H1 (cell line): ENCODE results near the gene CCNY. TPM values are rescaled to one million over a fixed set of nuclear protein-coding genes. Genes with fewer than 3 reads are reported as not detected.

ENCODE experiments used
- CTCF ChIA-PET: fragments of 300-600 bp; sonication (Branson Sonifier 250); formaldehyde crosslinking; loops from one replicate; lab custom pipeline; 2021; ENCODE audit not compliant: partially characterized antibody; lab: Charles Lee
- POLR2A ChIA-PET: fragments of 300-600 bp; sonication (Branson Sonifier 250); formaldehyde crosslinking; loops from one replicate; lab custom pipeline; 2021; ENCODE audit warnings: inconsistent platforms; ENCODE audit not compliant: partially characterized antibody; lab: Charles Lee
- DNase-seq, 2 experiments: peaks; one replicate each; pipeline versions ENCODE4 v3.0.0 to v3.0.0-alpha.2; 2010 to 2022; ENCODE audit warnings: low spot score in 2 of 2, low read depth in 1 of 2, mixed read lengths in 1 of 2
- FAIRE-seq: peaks from 2 replicates; lab custom pipeline; 2011; peaks lifted over from hg19 to GRCh38; lab: Jason Lieb, UNC
- H2AFZ ChIP-seq: 2 replicates; pipeline ENCODE4 v1.8.1; 2012; ENCODE audit warnings: low read length, inconsistent platforms
- H2AK5ac ChIP-seq: 2 replicates; pipeline ENCODE4 v1.6.1; 2013; ENCODE audit warnings: low read depth, low read length
- H2BK120ac ChIP-seq: replicated peaks from 2 replicates; pipeline ENCODE3; 2013; ENCODE audit warnings: low read depth, low read length, inconsistent platforms
- H2BK12ac ChIP-seq: 2 replicates; pipeline ENCODE4 v1.6.1; 2013; ENCODE audit warnings: low read depth, low read length
- H2BK15ac ChIP-seq: 2 replicates; pipeline ENCODE4 v1.6.1; 2013; ENCODE audit warnings: low read length
- H2BK20ac ChIP-seq: 2 replicates; pipeline ENCODE4 v1.6.1; 2013; ENCODE audit warnings: low read length
- H2BK5ac ChIP-seq: 2 replicates; pipeline ENCODE4 v1.6.1; 2013; ENCODE audit warnings: low read depth, low read length
- H3K14ac ChIP-seq: 2 replicates; pipeline ENCODE4 v1.6.1; 2013; ENCODE audit warnings: inconsistent platforms; ENCODE audit not compliant: insufficient read length
- H3K18ac ChIP-seq: 2 replicates; pipeline ENCODE4 v1.6.1; 2013; ENCODE audit warnings: low read length; ENCODE audit errors: extremely low read depth
- H3K23ac ChIP-seq: 2 replicates; pipeline ENCODE4 v1.6.1; 2013; ENCODE audit warnings: inconsistent platforms; ENCODE audit not compliant: insufficient read length
- H3K23me2 ChIP-seq: 2 replicates; pipeline ENCODE4 v1.6.1; 2013; ENCODE audit warnings: low read depth, low read length
- H3K27ac ChIP-seq: 2 replicates; pipeline ENCODE4 v1.6.1; 2011; ENCODE audit warnings: low read depth, low read length, inconsistent platforms
- H3K27me3 ChIP-seq, 4 experiments: replicated peaks in 1 of 4; 1 replicate in 1 of 4; 2 replicates in 3 of 4; pipeline versions ENCODE4 v1.6.1 to v1.8.1; 2011 to 2013; ENCODE audit warnings: low read length in 3 of 4, mild to moderate bottlenecking in 3 of 4, inconsistent platforms in 2 of 4, mixed read lengths in 2 of 4, moderate library complexity in 1 of 4; ENCODE audit not compliant: control insufficient read depth in 3 of 4, insufficient read depth in 3 of 4; ENCODE audit errors: extremely low read depth in 1 of 4
- H3K36me3 ChIP-seq, 4 experiments: 2 replicates each; pipeline versions ENCODE4 v1.6.1 to v1.8.1; 2011 to 2013; ENCODE audit warnings: mild to moderate bottlenecking in 4 of 4, low read length in 3 of 4, moderate library complexity in 2 of 4, control low read depth in 1 of 4, inconsistent platforms in 1 of 4; ENCODE audit not compliant: insufficient read depth in 4 of 4, control insufficient read depth in 2 of 4
- H3K4ac ChIP-seq: replicated peaks from 2 replicates; pipeline ENCODE3; 2013; ENCODE audit warnings: low read length, low read depth, mixed read lengths, inconsistent platforms; ENCODE audit not compliant: insufficient read length
- H3K4me1 ChIP-seq, 4 experiments: replicated peaks in 1 of 4; 1 replicate in 1 of 4; 2 replicates in 3 of 4; pipeline versions ENCODE4 v1.6.1 to v1.8.1; 2011 to 2013; ENCODE audit warnings: low read length in 3 of 4, inconsistent platforms in 2 of 4, mixed read lengths in 1 of 4; ENCODE audit not compliant: insufficient read depth in 4 of 4, control insufficient read depth in 3 of 4
- H3K4me2 ChIP-seq, 2 experiments: 2 replicates each; pipeline versions ENCODE4 v1.6.1 to v1.8.1; 2011 to 2013; ENCODE audit warnings: low read depth in 2 of 2, low read length in 2 of 2, control low read depth in 1 of 2, inconsistent platforms in 1 of 2, mild to moderate bottlenecking in 1 of 2; ENCODE audit not compliant: insufficient read depth in 1 of 2
- H3K4me3 ChIP-seq, 4 experiments: fragments of 200-600, 300-600 bp in 1 of 4; sonication (generic), shearing (Covaris generic), sonication (Bioruptor Twin) in 1 of 4; 2 replicates each; pipeline versions ENCODE4 v1.5.1 to v1.8.1; 2011 to 2016; ENCODE audit warnings: low read length in 4 of 4, low read depth in 3 of 4, control low read depth in 2 of 4, inconsistent platforms in 2 of 4, mild to moderate bottlenecking in 2 of 4, mixed read lengths in 1 of 4, moderate library complexity in 1 of 4; ENCODE audit not compliant: insufficient read depth in 2 of 4; ENCODE audit errors: extremely low read depth in 1 of 4
- H3K56ac ChIP-seq: replicated peaks from 2 replicates; pipeline ENCODE3; 2013; ENCODE audit warnings: low read depth, mild to moderate bottlenecking, mixed read lengths, low read length, inconsistent platforms; ENCODE audit not compliant: insufficient read length
- H3K79me1 ChIP-seq: 2 replicates; pipeline ENCODE4 v1.6.1; 2013; ENCODE audit warnings: low read depth, low read length, control low read depth
- H3K79me2 ChIP-seq, 2 experiments: 2 replicates each; pipeline versions ENCODE4 v1.6.1 to v1.8.1; 2012 to 2013; ENCODE audit warnings: low read length in 2 of 2, mild to moderate bottlenecking in 2 of 2, inconsistent platforms in 1 of 2; ENCODE audit not compliant: insufficient read depth in 2 of 2, control insufficient read depth in 1 of 2
- H3K9ac ChIP-seq, 4 experiments: replicated peaks in 1 of 4; 1 replicate in 1 of 4; 2 replicates in 3 of 4; pipeline versions ENCODE4 v1.6.1 to v1.8.1; 2011 to 2013; ENCODE audit warnings: low read depth in 3 of 4, low read length in 3 of 4, control low read depth in 2 of 4, mild to moderate bottlenecking in 2 of 4, moderate library complexity in 2 of 4, inconsistent platforms in 1 of 4; ENCODE audit errors: extremely low read depth in 1 of 4
- H3K9me3 ChIP-seq, 2 experiments: 2 replicates each; pipeline versions ENCODE4 v1.6.1 to v1.8.1; 2012 to 2013; ENCODE audit warnings: mild to moderate bottlenecking in 2 of 2, moderate library complexity in 2 of 2, control low read depth in 1 of 2, inconsistent platforms in 1 of 2, low read depth in 1 of 2, low read length in 1 of 2, mixed read lengths in 1 of 2; ENCODE audit not compliant: insufficient read depth in 2 of 2
- H4K20me1 ChIP-seq, 2 experiments: replicated peaks in 1 of 2; 2 replicates each; pipeline versions ENCODE3 to v1.8.1; 2011 to 2013; ENCODE audit warnings: inconsistent platforms in 2 of 2, low read length in 2 of 2, mild to moderate bottlenecking in 1 of 2; ENCODE audit not compliant: insufficient read depth in 2 of 2, control insufficient read depth in 1 of 2
- H4K5ac ChIP-seq: 2 replicates; pipeline ENCODE4 v1.6.1; 2013; ENCODE audit warnings: low read length, low read depth, mixed read lengths, inconsistent platforms; ENCODE audit not compliant: insufficient read length
- H4K8ac ChIP-seq: 2 replicates; pipeline ENCODE4 v1.8.0; 2013; ENCODE audit warnings: mild to moderate bottlenecking, moderate library complexity, low read length, inconsistent platforms; ENCODE audit not compliant: insufficient read depth; ENCODE audit errors: extremely low read depth
- H4K91ac ChIP-seq: replicated peaks from 2 replicates; pipeline ENCODE3; 2013; ENCODE audit warnings: low read length, mixed read lengths, inconsistent platforms; ENCODE audit not compliant: insufficient read length
- BACH1 ChIP-seq: IDR thresholded peaks from 2 replicates; pipeline ENCODE4 v1.6.1; 2012; ENCODE audit warnings: low read length, improper control_type of control experiment
- CBX8 ChIP-seq: fragments of 300-800, 300-1000 bp; sonication (generic); IDR thresholded peaks from 2 replicates; pipeline ENCODE4 v1.7.1; 2016; ENCODE audit warnings: low read depth, low read length, borderline replicate concordance
- CREB1 ChIP-seq: IDR thresholded peaks from 2 replicates; pipeline ENCODE4 v1.6.1; 2012; ENCODE audit warnings: inconsistent platforms
- EP300 ChIP-seq, 2 experiments: IDR thresholded peaks; 1 replicate in 1 of 2; 2 replicates in 1 of 2; pipeline ENCODE4 v1.6.1; 2011 to 2012; ENCODE audit warnings: low read depth in 2 of 2, low read length in 2 of 2, mild to moderate bottlenecking in 2 of 2, borderline replicate concordance in 1 of 2, inconsistent platforms in 1 of 2, moderate library complexity in 1 of 2
- GABPA ChIP-seq: IDR thresholded peaks from 2 replicates; pipeline ENCODE4 v1.6.1; 2011; ENCODE audit warnings: mild to moderate bottlenecking, low read length, moderate library complexity, borderline replicate concordance; ENCODE audit not compliant: insufficient read depth
- JUN ChIP-seq: IDR thresholded peaks from 2 replicates; pipeline ENCODE4 v1.6.1; 2011; ENCODE audit warnings: low read depth, mild to moderate bottlenecking, improper control_type of control experiment, low read length
- MAFK ChIP-seq: IDR thresholded peaks from 2 replicates; pipeline ENCODE4 v1.6.1; 2012; ENCODE audit warnings: low read depth, mild to moderate bottlenecking, improper control_type of control experiment, low read length
- NANOG ChIP-seq: IDR thresholded peaks from 2 replicates; pipeline ENCODE4 v1.6.1; 2011; ENCODE audit warnings: low read length, low read depth, mild to moderate bottlenecking, inconsistent platforms; ENCODE audit not compliant: insufficient read depth, poor library complexity, severe bottlenecking
- NRF1 ChIP-seq: IDR thresholded peaks from 2 replicates; pipeline ENCODE4 v1.6.1; 2011; ENCODE audit warnings: mild to moderate bottlenecking, low read depth, low read length, improper control_type of control experiment
- RFX5 ChIP-seq: IDR thresholded peaks from 2 replicates; pipeline ENCODE4 v1.6.1; 2011; ENCODE audit warnings: low read depth, low read length, improper control_type of control experiment, borderline replicate concordance
- SP1 ChIP-seq: IDR thresholded peaks from 2 replicates; pipeline ENCODE4 v1.6.1; 2011; ENCODE audit warnings: low read depth, low read length
- SP4 ChIP-seq: IDR thresholded peaks from 2 replicates; pipeline ENCODE4 v1.6.1; 2012; ENCODE audit warnings: low read length, inconsistent platforms
- TBP ChIP-seq: IDR thresholded peaks from 2 replicates; pipeline ENCODE4 v1.6.1; 2011; ENCODE audit warnings: low read depth, low read length, improper control_type of control experiment
- TCF12 ChIP-seq: IDR thresholded peaks from 2 replicates; pipeline ENCODE4 v1.6.1; 2011; ENCODE audit warnings: low read depth, mild to moderate bottlenecking, low read length
- YY1 ChIP-seq: IDR thresholded peaks from 2 replicates; pipeline ENCODE4 v1.6.1; 2011; ENCODE audit warnings: low read depth, mild to moderate bottlenecking, low read length
- WGBS, 2 experiments: shearing (Covaris generic) in 1 of 2; methylation state at CpG; one replicate each; pipeline versions ENCODE4 v1.1.6 to v1.1.7; 2013 to 2015; ENCODE audit warnings: low lambda C conversion rate in 2 of 2, mixed read lengths in 2 of 2, inconsistent platforms in 1 of 2, low coverage in 1 of 2, missing lambda C conversion rate in 1 of 2; ENCODE audit not compliant: insufficient replicate concordance in 2 of 2, insufficient coverage in 1 of 2, insufficient read length in 1 of 2; ENCODE audit errors: extremely low coverage in 1 of 2, missing lambda C conversion rate in 1 of 2; 5-methylcytosine and 5-hydroxymethylcytosine counted together
- polyA plus RNA-seq, 7 experiments: library from polyadenylated mRNA; depleted of rRNA in 3 of 7; stranded (reverse) in 5 of 7; unstranded in 2 of 7; fragments of >200 nt in 5 of 7; fragments of 200-250 nt in 2 of 7; gene quantifications; 1 replicate in 5 of 7; 2 replicates in 1 of 7; 4 replicates in 1 of 7; pipeline versions ENCODE4 v1.2.1 to v1.2.3, GENCODE V29; 2011 to 2013; ENCODE audit warnings: missing spikeins in 2 of 7, mixed read lengths in 2 of 7
- total RNA-seq: library from RNA; stranded (reverse); fragmentation: NEBNext Ultra II Directional; extraction: Animal tissue kit (Norgen Biotek cat#: 25700); gene quantifications from 2 replicates; pipeline ENCODE4 v1.2.1, GENCODE V29; 2021

Gene CCNY
- total and polyA plus RNA-seq, 2 of the 8 experiments (the other 6 are each of a cell fraction or from before 2014, with no cell fraction given) = 25.3 to 68.2 TPM

DNA sequence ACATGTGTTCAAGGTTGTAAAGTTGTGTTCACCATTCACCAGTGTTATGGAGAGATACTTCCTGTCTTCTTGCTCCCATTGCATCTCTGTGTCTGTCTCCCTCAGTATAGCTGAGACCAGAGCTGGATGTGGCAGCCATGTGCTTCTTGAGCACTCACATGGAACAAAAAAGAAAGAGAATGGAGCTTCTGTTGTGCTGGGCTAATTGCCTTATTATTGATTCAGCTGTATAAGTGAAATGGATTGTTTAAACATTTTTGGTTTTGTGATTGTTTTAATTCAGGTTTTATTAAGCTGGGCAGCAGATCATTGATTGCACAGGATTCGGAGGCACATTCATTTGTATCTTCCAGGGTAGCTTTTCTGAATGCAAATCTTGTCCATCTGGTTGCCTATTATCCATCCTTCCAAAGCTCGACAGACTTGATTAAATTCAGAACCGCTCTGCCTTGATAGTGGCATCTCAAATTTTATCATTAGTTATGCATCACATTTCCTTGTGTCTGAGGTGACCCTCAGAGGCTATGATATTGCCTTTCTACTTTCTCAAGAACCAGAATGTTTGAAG, 119.9 kb downstream of the CCNY start:
- H4K20me1 ChIP-seq = peaks cover 0 to 5% of the 10 kb centered on the region in 2 experiments
- DNase-seq = no peak
- peaks cover 2 to 74% of the 10 kb centered on the region in 2 experiments; a peak in 3 of 4 replicates for H3K79me2 ChIP-seq
- CTCF ChIA-PET = interaction anchor here (1.0 to 2.5 kb wide), 2 partner anchors 12 to 18 kb away, joined by 3 to 10 read pairs; no protein-coding TSS in a partner anchor
- H2BK20ac ChIP-seq = no peak overlapping the region
- no peak overlapping the region for H3K56ac ChIP-seq
- H3K23ac ChIP-seq = no peak overlapping the region
- H3K27ac ChIP-seq = no peak overlapping the region
- H3K4ac ChIP-seq = no peak overlapping the region
- H4K91ac ChIP-seq = no peak overlapping the region
- no peak overlapping the region for H3K4me2 ChIP-seq
- no peak overlapping the region for H3K14ac ChIP-seq
- H3K4me3 ChIP-seq = no peak overlapping the region
- 83% methylated on average over 3 of the region's 3 CpGs; no CpG with 5 or more reads in 1 of the 2 experiments for WGBS, 2 experiments
- H3K9ac ChIP-seq = no peak overlapping the region
- no peak overlapping the region for H4K8ac ChIP-seq
- peaks cover 0 to 27% (median 15%) of the 10 kb centered on the region in 4 experiments; a peak in 6 of 7 replicates for H3K4me1 ChIP-seq
- H2BK5ac ChIP-seq = no peak overlapping the region
- H3K79me1 ChIP-seq = peaks cover 12% of the 10 kb centered on the region
- no peak for FAIRE-seq
- H3K18ac ChIP-seq = no peak overlapping the region
- H3K9me3 ChIP-seq = no peaks in the 10 kb centered on the region
- POLR2A ChIA-PET = no interaction called here
- no peak overlapping the region for H2AFZ ChIP-seq
- no peak overlapping the region for H2AK5ac ChIP-seq
- H3K27me3 ChIP-seq = no peaks in the 10 kb centered on the region
- no peak overlapping the region for H2BK12ac ChIP-seq
- no peak overlapping the region for H2BK120ac ChIP-seq
- no peak overlapping the region for H4K5ac ChIP-seq
- H3K23me2 ChIP-seq = no peaks in the 10 kb centered on the region
- 0 out of 2 replicates have a peak overlapping the region, but pooled peaks have one; percentile 66 for H2BK15ac ChIP-seq
- no peaks in the 10 kb centered on the region; a peak in 1 of 8 replicates for H3K36me3 ChIP-seq
- no peak for TF ChIP-seq NRF1
- TF ChIP-seq CBX8 = no peak
- no peak for TF ChIP-seq MAFK
- no peak for TF ChIP-seq EP300 (IDR thresholded peaks at IDR 0.05; ENCODE audit: borderline replicate concordance in 1 of 2, low read depth in 2 of 2, low read length in 2 of 2)
- TF ChIP-seq SP1 = no peak
- no peak for TF ChIP-seq GABPA
- TF ChIP-seq NANOG = no peak
- no peak for TF ChIP-seq JUN
- no peak for TF ChIP-seq RFX5
- no peak for TF ChIP-seq BACH1
- no peak for TF ChIP-seq TCF12
- TF ChIP-seq YY1 = no peak
- no peak for TF ChIP-seq CREB1
- TF ChIP-seq TBP = no peak
- no peak for TF ChIP-seq SP4
